ENCODE results near the gene THRB. TPM values are rescaled to one million over a fixed set of nuclear protein-coding genes. Genes with fewer than 3 reads are reported as not detected.

THRB gene
- total RNA-seq, 1 donor from 2014 or later = 19.7 TPM

- no peak overlapping the region for H3K4me3 ChIP-seq
- intact Hi-C loops (cut with DNase I) = no loop called here
- H3K4me1 ChIP-seq = peaks cover 8% of the 10 kb centered on the region
- no peaks in the 10 kb centered on the region for H3K9me3 ChIP-seq
- TF ChIP-seq CTCF (IDR thresholded peaks at IDR 0.05) = no peak
- H3K36me3 ChIP-seq = no peaks in the 10 kb centered on the region
- ATAC-seq = no peak
- no peaks in the 10 kb centered on the region for H3K27me3 ChIP-seq
- no peak overlapping the region for H3K27ac ChIP-seq
- DNase-seq = no peak
Measured at GRCh38 chr3:24354230-24354629, 140.4 kb downstream of the THRB start.

- intact Hi-C loops (cut with DNase I) = no loop called here
- H3K27me3 ChIP-seq = no peaks in the 10 kb centered on the region
- ATAC-seq (no peak), DNase-seq (no peak)
- H3K27ac ChIP-seq = no peak overlapping the region
- no peaks in the 10 kb centered on the region for H3K9me3 ChIP-seq
- no peak for TF ChIP-seq CTCF (IDR thresholded peaks at IDR 0.05)
- H3K36me3 ChIP-seq = no peaks in the 10 kb centered on the region
- peaks cover 8% of the 10 kb centered on the region for H3K4me1 ChIP-seq
- H3K4me3 ChIP-seq = no peak overlapping the region
Measured at GRCh38 chr3:24352893-24353553, 141.6 kb downstream of the THRB start.

- Histone ChIP-seq H3K27ac (no peak overlapping the region), H3K36me3 (no peaks in the 10 kb centered on the region), H3K4me1 (peaks cover 8% of the 10 kb centered on the region), H3K9me3 (no peaks in the 10 kb centered on the region), H3K4me3 (no peak overlapping the region), H3K27me3 (no peaks in the 10 kb centered on the region)
- ATAC-seq (no peak), DNase-seq (no peak)
- no peak for TF ChIP-seq CTCF (IDR thresholded peaks at IDR 0.05)
- intact Hi-C loops (cut with DNase I) = no loop called here
Measured at GRCh38 chr3:24351779-24352469, 142.7 kb downstream of the THRB start.

- TF ChIP-seq CTCF (IDR thresholded peaks at IDR 0.05) = no peak
- ATAC-seq = no peak
- Histone ChIP-seq H3K4me1 (peaks cover 8% of the 10 kb centered on the region), H3K27me3 (no peaks in the 10 kb centered on the region), H3K27ac (no peak overlapping the region), H3K4me3 (no peak overlapping the region), H3K9me3 (no peaks in the 10 kb centered on the region), H3K36me3 (no peaks in the 10 kb centered on the region)
- intact Hi-C loops (cut with DNase I) = no loop called here
- no peak for DNase-seq
Measured at GRCh38 chr3:24349367-24350019, 145.2 kb downstream of the THRB start.

GRCh38 chr3:24348348-24348747 is 146.3 kb downstream of the THRB start:
- intact Hi-C loops (cut with DNase I) = no loop called here
- H3K4me3 ChIP-seq = no peak overlapping the region
- no peaks in the 10 kb centered on the region for H3K27me3 ChIP-seq
- DNase-seq (no peak), ATAC-seq (no peak)
- no peaks in the 10 kb centered on the region for H3K9me3 ChIP-seq
- H3K4me1 ChIP-seq = peaks cover 8% of the 10 kb centered on the region
- no peak overlapping the region for H3K27ac ChIP-seq
- H3K36me3 ChIP-seq = no peaks in the 10 kb centered on the region
- no peak for TF ChIP-seq CTCF (IDR thresholded peaks at IDR 0.05)
